Activated CD4-positive, alpha-beta T cell treated with anti-CD3 and anti-CD28 coated beads, Interleukin-2, Interleukin-4, amounts not matched to agents 100 ng/mL and 50 ng/mL, durations not matched to agents 16 hours and 8 hours (primary cell): ENCODE data around the gene MTFR1L.

Experiments
- DNase-seq: peaks from one replicate; pipeline ENCODE4 v3.0.0-alpha.2; 2020; ENCODE audit warnings: low spot score

Gene MTFR1L

DNA sequence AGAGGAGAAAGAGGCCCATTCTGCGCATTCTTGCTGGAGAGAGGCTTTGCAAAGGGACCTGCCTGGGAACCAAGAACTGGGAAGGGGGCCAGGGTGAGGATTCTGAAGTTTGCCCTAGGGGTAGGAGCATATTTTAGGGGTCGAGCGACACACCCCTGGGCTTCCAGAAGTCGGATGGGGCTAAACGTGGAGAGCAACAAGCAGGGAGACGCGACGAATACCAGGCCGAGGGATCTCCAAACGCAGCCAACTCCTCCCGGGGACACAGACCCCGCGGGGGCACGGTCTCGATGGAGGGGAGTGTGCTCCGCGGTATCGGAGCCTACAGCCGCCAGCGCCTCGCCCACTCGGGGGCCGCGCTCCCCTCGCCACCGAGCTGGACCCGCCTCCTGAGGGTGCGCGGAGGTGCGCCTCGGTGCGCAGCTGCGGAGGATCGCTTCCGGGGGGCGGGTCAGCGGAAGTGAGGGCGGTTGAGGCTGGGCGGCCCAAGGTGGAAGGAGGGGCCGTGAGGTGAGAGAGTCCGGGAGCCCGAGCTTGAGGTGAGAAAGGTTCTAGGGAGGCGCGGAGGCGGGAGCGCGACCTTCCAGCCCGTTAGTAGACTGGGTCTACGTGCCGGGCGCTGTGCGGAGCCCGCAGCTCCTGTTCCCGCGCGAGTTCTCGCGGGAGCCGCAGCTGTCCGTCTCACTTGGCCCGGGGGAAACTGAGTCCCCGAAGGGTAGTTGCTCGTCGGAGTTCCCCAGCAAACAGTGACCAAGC is at the start of gene MTFR1L:
Gene MTFR1L (plus strand): TSS at position 464 of the 756 bp plus-strand sequence. CDS start 3,151 bp downstream, outside the sequence.
- DNase-seq = peak; percentile 90

DNA sequence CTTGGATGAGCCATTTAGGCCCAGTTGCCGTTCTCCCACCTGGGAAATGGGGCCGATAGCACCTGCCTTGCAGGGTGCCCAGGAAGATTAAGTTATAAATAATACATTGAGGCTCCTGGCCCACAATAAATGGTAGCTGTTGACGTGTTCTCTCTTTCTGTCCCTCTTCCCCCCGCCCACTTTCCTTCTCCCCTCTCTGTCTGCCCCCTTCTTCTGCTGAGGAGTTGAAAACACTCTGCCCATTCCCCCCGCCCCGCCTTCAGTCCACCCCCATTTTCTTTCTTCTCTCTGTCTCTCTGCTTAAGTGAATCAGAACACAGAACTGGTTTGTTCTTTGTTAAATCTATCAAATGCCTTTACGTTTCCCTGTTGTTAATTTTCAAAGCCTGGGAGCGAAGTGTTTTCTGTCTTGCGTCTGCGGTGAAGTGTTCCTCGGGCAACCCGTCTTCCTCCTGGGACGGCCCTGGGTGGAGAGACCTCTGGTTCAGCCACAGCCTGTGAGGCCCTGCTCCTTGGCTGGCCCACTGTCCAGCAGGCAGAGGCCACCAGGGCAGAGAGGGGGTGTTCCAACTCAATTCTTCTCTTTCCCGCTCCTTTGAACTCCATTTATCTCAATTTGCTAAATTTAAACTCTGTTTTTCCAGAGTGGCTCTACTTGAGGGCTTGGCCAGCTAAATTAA is 49.1 kb upstream of the MTFR1L start:
- DNase-seq = no peak

DNA sequence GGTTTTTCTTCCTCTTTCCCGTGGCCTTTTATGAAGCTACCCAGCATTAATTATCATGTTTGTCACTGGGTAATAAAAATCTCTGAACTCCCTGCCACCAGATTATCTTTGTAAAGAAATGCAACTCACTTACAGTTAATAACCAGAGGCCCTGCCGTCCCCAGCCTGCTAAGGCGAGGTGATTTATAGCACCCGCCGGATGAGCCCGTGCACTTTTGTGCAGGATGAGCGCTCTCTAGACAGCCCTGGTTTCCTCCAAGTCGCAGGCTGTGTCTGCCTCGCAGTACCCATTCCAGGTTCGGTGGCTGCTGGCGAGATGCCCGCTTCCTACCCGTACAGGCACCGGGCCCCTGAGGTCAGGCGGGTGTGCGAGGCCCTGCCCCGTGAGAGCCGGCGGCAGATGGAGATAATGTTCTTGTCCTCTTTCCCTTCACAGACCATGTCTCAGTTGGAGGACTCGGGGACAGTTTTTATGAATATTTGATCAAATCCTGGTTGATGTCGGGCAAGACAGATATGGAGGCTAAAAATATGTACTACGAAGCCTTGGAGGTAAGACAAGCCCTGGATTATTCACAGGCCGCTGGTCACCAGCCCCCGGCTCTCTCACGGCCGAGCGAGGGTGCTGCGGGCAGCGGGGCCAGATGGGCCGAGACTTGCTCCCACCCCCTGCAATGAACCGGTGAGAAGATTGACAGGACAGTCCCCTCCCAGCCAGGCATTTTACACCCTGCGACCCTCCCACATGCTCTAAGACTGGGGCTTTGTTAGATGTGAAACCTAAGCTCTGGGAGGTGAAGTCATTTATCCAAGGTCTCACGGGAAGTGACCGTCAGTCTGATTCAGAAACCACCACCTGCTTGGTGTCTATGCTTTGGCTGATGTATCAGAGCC is 48.3 kb upstream of the MTFR1L start:
- no peak for DNase-seq

DNA sequence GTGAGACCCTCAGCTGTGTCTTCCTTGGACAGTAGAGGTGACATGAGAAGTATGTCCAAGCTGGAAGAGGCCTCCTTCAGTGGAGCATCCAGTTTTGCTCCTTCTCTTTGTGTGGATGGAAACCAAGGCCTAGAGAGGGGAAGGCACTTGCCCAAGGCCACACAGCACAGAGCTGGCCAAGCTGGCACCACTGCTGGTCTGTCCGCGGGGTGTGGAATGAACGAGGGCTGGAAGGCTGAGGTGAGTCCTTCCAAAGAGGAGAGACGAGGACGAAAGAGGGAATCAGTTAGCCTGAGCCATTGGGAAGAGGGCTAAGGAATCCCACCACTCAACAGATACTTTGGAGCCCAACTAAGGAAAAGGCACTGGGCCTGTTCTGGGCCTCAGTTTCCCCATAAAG is 47.6 kb upstream of the MTFR1L start:
- no peak for DNase-seq

DNA sequence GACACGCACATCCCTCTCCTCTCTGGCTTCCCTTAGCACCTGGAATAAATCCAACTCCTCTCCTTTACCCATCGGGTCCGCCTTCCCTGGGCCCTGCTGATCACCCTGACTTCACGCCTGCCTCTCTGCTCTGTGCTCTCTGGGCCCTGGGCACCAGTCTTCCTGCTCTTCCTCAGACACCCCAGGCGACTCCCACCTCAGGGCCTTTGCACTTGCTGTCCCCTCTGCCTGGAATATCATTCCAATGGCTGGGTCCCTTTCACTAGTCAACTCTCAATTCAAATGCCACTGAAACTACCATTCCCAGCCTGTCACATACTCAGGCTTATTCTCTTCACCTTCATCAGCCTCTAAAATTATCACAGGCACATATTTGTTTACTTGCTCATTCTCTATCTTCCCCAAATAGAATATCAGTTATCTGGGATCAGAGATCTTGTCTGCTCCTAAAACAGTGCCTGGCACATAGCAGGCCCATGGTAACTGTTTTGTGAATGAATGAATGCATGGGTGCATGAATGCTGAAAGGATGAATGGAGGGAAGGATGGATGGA is 47.0 kb upstream of the MTFR1L start:
- no peak for DNase-seq

DNA sequence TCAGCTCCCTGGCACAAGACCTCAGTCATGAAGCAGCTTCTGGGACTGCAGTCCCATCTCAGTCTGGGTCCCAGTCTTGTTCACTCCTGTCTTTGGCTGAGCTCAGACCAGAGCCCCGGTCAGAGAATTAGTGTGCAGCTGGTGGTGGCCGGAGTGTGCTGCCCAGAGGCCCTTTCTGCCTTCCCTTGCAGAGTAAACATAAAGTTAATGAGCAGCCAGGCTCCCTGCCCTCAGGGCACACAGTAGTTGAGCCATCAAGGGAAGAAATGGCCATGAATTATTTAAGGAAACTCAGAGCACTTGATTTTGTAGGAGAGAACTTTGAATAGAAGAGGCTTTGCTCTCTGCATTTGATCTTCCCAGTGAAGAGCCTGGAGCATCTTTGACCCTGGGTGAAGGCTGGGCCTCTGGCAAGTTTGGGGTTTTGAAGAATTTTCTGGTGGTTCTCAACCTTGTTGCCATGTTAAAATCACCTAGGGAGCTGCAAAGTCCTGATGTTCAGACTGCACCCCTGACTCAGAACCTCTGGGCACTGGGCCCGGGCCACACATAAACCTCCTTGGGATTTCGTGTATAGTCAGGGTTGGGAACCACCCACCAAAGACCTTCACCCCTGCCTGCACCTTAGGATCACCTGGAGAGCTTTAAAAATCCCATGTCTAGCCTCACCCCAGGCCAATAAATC is 46.2 kb upstream of the MTFR1L start:
- no peak for DNase-seq

DNA sequence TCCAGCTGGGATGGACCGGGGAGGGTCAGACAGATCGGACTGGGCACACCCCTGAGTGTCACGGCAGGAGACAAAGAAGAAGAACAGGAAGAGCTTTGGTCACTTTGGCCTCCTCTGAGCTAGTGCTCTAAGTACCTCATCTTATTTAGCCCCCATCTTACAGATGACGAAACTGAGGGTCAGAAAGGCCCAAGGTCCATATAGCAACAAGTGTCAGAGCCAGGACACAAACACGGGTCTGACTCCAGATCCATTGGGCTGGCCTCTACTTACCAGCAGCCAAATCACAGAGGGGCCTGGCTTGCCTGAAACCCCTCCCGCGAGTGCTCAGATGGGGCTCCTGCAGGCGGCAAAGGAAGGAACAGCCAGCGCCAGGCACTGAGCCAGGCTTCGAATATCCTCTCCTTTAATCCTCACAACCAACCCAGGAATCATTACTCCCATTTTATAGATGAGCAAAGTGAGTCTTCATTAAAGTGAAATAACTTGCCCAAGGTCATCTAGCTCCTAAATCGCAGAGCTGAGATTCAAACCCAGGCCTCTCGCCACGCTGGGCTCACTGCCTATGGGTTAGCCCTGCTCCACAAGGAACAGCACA is 45.4 kb upstream of the MTFR1L start:
- no peak for DNase-seq

DNA sequence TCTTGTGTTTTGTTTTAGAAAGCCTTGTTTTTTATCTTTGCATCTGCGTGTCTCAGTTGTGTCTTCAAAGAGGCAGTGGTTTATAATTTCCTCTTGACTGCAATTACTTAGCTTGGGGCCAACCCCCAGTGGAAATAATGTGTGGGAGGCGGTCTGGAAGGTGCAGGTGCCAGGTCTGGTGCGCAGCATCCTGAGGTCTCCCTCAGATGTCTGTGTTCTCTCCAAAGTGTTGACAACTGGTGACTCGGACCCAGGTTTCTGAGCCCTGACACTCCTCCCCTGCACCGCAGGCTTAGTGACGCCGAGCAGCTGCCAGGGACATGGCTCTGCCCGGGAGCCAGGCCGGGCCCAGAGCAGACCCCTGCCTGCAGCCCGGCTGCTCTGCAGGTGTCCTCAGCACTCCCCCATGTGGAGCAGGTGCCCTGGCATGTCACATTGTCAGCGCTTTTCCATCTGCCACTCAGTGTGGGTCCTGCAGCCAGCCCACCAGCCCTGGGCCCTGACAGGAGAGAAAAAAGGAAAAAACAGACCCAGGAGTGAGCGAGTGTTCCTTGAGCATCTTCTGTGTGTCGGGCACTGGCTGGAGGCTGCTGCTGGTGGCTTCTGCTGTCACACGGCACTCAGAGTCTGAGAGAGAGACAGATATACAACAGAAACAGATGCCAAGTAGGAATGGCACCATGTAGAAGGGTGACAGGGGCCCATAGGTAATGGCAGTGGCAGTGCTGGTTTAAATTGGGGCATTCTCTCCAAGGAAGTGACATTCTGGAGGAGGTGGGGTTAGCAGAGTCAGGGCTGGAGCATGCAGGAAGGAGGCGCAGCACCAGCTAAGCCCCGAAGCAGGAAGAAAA is 44.6 kb upstream of the MTFR1L start:
- peak; percentile 58 for DNase-seq

DNA sequence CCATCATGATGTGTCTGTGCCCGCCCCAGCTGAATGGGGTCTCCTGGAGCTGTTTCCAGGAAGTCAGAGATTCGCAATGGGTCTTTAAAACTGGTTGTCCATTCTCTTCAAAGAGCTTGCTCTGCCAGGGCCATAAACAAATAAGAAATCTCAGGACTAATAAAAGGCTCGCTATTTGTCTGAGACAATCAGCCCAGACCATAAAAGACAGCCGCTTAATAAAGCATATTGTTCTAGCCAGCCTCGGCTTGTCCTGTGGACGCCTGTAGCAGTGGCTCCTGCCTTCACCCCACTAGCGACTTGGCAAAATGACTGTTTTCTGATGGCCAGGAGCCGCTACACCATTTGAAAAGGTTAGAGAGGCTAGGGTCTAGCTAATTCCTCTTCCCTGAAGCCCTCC is 40.4 kb upstream of the MTFR1L start:
- no peak for DNase-seq

DNA sequence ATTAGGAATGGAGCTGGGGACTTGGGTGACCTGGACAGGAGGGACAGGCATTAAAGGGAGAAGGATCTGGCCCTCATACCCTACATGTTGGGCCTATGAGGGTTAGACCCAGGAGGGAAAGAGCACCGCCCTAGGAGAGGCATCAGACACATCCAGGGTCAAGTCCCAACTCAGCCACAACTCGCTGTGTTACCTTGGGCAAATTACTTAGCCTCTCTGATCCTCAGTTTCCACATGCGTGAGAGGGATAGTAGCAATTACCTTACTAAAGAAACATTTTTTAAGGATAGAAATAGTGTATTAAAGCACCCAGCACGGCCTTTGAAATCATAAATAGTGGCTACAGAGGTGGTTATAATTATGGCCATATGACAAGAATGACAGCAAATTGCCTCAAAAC is 39.9 kb upstream of the MTFR1L start:
- DNase-seq = no peak

DNA sequence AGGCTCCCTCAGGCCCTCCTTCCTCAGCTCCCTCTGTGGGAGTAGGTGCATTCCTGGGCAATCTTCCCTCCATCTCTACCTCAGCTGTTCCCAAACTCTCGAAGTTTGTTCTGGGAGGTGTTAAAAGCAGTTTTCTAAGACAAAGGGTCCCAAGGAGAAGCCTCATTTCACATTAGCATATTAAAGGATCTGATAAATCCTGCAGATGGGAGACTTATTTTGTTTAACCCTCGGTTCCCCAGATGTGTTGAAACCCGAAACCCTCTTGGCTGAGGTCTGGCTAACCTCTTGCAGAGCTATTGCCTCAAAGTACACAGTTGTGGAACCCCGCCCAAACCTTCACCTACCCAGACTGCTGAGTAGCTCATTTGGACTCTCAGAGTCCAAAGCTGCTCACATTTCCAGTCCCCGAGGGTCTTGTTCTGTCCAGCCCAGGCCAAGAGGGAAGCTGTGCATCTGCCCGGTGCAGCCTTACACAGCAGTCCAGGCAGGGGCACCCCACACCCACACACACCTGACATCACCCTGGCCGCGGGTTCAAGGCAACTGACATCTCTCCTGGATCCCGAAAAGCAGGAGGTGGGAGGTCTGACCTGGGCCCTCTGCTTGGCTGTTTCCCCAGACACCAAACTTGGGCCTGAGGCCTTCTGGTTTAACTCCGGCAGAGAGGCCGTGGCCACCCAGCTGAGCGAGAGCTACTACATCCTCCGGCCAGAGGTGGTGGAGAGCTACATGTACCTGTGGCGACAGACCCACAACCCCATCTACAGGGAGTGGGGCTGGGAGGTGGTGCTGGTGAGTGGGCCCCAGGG is 39.2 kb upstream of the MTFR1L start:
- DNase-seq = no peak

DNA sequence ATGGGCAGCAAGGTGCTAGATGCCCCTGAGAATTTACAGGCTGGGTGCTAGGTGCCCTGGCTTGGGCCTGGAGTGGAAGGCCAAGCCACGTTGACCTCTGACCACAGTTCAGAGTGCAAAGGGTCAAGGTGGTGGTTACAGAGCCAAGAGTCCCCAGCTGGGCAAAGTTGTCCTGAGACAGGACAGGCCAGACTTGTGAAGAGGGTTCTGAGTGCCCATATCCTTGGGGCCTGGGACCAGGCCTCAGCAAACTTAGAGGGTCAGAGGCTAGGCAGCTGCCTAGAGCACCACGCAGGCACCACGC is 38.7 kb upstream of the MTFR1L start:
- DNase-seq = no peak

DNA sequence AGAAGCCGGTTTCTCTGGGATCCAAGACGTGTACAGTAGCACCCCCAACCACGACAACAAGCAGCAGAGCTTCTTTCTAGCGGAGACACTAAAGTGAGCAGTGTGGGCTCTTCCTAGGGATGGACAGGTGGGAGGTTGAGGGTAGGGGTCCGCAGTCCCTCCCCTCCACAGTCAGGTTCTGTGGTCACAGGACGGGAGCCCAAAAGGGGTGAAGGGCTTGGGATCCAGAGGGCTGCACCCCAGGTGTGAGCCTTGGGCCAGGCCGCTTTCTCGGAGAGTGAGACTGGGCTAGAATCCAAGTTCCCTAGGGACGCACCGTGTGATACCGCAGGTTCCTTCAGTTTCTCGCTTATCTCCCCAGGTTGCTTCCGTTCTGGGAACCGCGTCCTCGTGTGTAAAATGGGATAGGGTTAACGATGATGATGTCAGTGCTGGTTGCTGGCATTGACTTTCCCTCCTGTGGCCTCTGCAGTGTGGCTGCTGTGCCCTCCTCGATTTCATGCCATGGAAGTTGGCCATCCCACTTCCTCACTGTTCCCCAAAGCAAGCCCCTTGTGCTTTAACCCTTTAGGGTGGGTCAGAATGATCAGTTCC is 37.0 kb upstream of the MTFR1L start:
- DNase-seq = no peak

DNA sequence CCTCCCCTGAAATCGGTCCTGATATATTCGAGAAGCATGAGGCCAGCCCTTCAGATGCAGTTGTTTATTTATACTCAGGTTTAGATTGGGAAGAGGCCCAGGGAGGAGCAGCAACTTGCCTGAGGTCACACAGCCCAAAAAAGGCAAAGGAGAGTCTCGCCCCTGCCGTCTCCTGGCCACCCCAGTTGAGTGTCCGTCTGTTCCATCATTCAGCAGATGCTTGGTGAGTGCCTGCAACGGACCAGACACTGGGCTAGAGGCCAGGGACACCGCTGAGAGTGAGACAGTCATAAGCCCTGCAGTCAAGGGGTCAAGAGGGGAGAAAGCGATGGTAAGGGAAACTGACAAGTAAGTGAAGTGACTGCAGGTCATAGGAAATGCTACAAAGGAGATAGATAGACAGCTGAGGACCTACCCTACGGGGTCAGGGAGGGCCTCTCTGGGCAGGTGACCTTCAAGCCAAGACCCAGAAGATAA is 35.1 kb upstream of the MTFR1L start:
- no peak for DNase-seq

DNA sequence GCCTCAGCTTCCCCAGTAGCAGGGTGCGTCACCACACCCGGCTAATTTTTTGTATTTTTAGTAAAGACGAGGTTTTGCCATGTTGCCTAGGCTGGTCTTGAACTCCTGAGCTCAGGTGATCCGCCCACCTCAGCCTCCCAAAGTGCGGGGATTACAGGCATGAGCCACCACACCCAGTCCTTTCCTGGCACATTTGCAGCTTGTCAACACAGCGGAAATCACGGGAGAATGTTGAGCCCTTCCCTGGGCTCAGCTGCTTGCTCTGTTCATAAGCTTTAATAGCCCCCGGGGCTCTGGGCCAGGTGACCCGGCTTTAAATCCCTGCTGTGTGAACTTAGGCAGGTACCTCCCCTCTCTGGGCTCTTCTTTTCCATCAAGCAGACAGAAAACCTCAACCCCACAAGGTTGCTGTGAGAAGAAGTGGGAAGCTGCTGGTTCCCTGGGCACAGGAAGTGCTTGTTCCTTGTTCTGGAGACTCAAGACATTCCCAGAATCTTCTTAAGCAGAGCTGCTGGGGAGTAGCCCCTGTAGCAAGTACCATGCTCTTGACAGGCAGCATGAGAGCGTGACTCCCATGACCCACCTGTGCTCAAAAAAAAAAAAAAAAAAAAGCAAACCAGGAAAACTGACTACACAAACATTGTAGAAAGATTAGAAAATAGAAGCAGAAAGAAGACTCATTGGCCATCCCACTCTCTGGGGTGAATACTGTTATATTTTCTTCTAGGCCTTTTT is 34.3 kb upstream of the MTFR1L start:
- no peak for DNase-seq

DNA sequence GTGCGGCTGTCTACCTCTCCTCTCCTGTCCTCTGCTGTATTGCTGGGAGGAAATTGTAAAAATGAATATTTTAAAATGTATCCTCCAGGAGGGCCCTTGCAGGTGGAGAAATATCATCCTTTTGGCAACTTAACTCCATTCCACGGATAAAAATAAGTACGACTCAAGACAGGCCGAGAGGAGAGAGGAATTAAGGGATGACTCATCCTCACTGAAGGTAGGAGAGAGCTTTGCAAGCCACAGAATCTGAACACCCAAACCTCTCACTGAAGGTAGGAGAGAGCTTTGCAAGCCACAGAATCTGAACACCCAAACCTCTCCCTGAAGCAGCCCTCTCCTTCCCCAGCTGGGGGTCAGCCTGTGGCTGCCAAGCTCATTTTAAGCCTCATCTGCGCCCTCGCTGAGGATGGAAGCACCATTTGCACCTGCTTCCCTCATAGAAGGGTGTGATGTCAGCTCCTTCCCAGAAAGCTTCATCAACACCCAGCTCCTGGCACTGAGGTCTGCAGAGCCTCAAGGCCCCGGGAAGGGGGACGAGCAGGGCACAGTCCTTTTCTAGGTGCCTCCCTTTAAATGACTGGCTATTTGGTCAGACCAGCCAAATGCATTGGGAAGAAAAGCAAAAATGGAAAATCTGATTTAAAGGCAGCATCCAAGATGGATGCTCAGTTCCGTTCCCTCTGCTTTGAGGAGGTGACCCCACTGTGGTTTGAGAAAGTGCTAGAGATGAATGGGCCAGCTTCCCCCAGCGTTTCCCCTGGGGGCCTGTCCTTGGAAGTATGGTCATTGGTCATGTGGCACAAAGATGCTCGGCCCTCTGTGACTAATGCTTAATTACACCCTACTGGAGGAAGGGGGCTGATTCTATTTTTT is 32.6 kb upstream of the MTFR1L start:
- DNase-seq = no peak

DNA sequence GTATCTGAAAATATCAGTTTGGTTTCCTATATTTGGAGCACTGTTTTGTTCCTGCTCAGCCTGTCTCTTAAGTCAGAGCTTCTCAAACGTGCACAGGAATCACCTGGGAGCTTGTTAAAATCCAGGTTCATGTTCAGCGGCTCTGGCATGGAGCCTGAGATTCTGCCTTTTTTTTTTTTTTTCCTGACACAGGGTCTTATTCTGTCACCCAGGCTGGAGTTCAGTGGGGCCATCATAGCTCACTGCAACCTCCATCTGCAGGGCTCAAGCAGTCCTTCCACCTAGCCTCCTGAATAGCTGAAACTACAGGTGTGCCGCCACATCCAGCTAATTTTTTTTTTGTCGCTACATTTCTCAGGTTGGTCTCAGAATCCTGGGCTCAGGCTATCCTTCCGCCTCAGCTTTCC is 32.0 kb upstream of the MTFR1L start:
- no peak for DNase-seq

DNA sequence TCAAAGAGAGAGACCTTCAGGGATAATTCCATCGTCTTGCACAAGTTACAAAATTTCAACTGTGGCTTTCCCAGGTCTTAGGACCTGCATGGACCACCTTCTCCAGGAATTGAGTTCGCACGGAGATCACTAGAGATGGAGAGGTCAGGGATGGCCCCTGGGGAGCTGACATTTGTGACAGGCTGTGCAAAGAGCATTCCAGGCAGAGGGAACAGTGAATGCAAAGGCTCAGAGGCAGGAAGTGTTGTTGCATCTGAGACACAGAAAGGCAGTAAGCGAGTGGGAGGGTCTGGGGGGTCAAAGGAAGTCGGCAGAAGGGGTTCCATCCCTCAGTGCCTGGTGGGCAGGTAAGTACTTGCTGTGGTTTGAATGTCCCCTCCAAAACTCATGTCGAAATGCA is 29.3 kb upstream of the MTFR1L start:
- no peak for DNase-seq
